ENCODE measurements around the gene KIAA1755.

KIAA1755 gene

GRCh38 chr20:38226553-38226952, 34.0 kb downstream of the KIAA1755 start:
- Histone ChIP-seq H3K4me3 (no peak overlapping the region), H3K27ac (no peak overlapping the region), H3K4me1 (no peaks in the 10 kb centered on the region), H3K27me3 (no peaks in the 10 kb centered on the region), H3K36me3 (peaks cover 0 to 8% (median 6%) of the 10 kb centered on the region in 3 donors), H3K9me3 (no peaks in the 10 kb centered on the region)
- intact Hi-C loops (cut with DNase I; ENCODE audit: low total_unique reads) = no loop called here
- no peak for DNase-seq
- TF ChIP-seq CTCF (IDR thresholded peaks at IDR 0.05) = no peak

- Histone ChIP-seq H3K36me3 (peaks cover 0 to 8% (median 6%) of the 10 kb centered on the region in 3 donors), H3K9me3 (no peaks in the 10 kb centered on the region), H3K4me1 (peaks cover 0 to 4% (median under 1%) of the 10 kb centered on the region in 4 donors), H3K27me3 (no peaks in the 10 kb centered on the region), H3K27ac (no peak overlapping the region), H3K4me3 (no peak overlapping the region)
- intact Hi-C loops (cut with DNase I; ENCODE audit: low total_unique reads) = no loop called here
- DNase-seq = peak; percentile 15 to 23
- no peak for TF ChIP-seq CTCF (IDR thresholded peaks at IDR 0.05)
Measured at GRCh38 chr20:38225900-38226263, 34.7 kb downstream of the KIAA1755 start.

- H3K4me1 ChIP-seq = peaks cover 0 to 7% (median 2%) of the 10 kb centered on the region in 4 donors
- DNase-seq = peak in 1 of 2 donors; percentile 13
- peaks cover 0 to 8% (median 6%) of the 10 kb centered on the region in 3 donors for H3K36me3 ChIP-seq
- no peak overlapping the region for H3K4me3 ChIP-seq
- no peaks in the 10 kb centered on the region for H3K27me3 ChIP-seq
- TF ChIP-seq CTCF (IDR thresholded peaks at IDR 0.05) = no peak
- no peaks in the 10 kb centered on the region for H3K9me3 ChIP-seq
- no peak overlapping the region for H3K27ac ChIP-seq
- intact Hi-C loops (cut with DNase I; ENCODE audit: low total_unique reads) = no loop called here
Measured at GRCh38 chr20:38225240-38225899, 35.2 kb downstream of the KIAA1755 start.

- Histone ChIP-seq H3K27me3 (no peaks in the 10 kb centered on the region), H3K4me1 (peaks cover 0 to 7% (median 2%) of the 10 kb centered on the region in 4 donors), H3K9me3 (no peaks in the 10 kb centered on the region), H3K4me3 (no peak overlapping the region), H3K36me3 (peaks cover 0 to 8% (median 6%) of the 10 kb centered on the region in 3 donors), H3K27ac (no peak overlapping the region)
- intact Hi-C loops (cut with DNase I; ENCODE audit: low total_unique reads) = no loop called here
- peak in 1 of 2 donors; percentile 10 for DNase-seq
- TF ChIP-seq CTCF (IDR thresholded peaks at IDR 0.05) = no peak
Measured at GRCh38 chr20:38224531-38224930, 36.0 kb downstream of the KIAA1755 start.

- peak in 1 of 2 donors; percentile 59 for DNase-seq
- intact Hi-C loops (cut with DNase I; ENCODE audit: low total_unique reads) = loop anchor here (2.0 kb wide), 1 partner anchor 165 kb away; no protein-coding TSS in a partner anchor
- Histone ChIP-seq H3K4me3 (no peak overlapping the region), H3K27me3 (no peaks in the 10 kb centered on the region), H3K4me1 (peaks cover 0 to 7% (median 2%) of the 10 kb centered on the region in 4 donors), H3K27ac (no peak overlapping the region), H3K36me3 (peaks cover 0 to 8% (median 6%) of the 10 kb centered on the region in 3 donors), H3K9me3 (no peaks in the 10 kb centered on the region)
- TF ChIP-seq CTCF (IDR thresholded peaks at IDR 0.05) = no peak
Measured at GRCh38 chr20:38223743-38224100, 36.8 kb downstream of the KIAA1755 start.

All from tibial artery (tissue), 4 donors.